Endothelial cell of umbilical vein (primary cell): ENCODE data around the gene CRYGS. TPM values are rescaled to one million over a fixed set of nuclear protein-coding genes. Genes with fewer than 3 reads are reported as not detected.

Source experiments
- BruUV-seq: library from RNA; stranded (reverse); fragments of 400-500 nt; replicated peaks from 2 replicates; lab custom pipeline; 2021; lab: Mats Ljungman, UMichigan
- CTCF ChIA-PET: fragments of 300-600, 350-600 bp; sonication (Branson Sonifier 250); formaldehyde crosslinking; loops from one replicate; lab custom pipeline; 2021; ENCODE audit warnings: antibody characterized with exemption, inconsistent platforms; lab: Charles Lee
- POLR2A ChIA-PET: fragments of 300-600, 350-600 bp; sonication (Branson Sonifier 250); formaldehyde crosslinking; loops from one replicate; lab custom pipeline; 2021; ENCODE audit warnings: antibody characterized with exemption, inconsistent platforms; lab: Charles Lee
- DNase-seq: peaks from one replicate; pipeline ENCODE4 v3.0.0-alpha.2; 2011; ENCODE audit warnings: low read depth, low spot score
- FAIRE-seq: peaks from 2 replicates; lab custom pipeline; 2011; peaks lifted over from hg19 to GRCh38; lab: Jason Lieb, UNC
- H2AFZ ChIP-seq: 2 replicates; pipeline ENCODE4 v1.6.0; 2012; ENCODE audit warnings: low read depth, low read length, control low read depth, inconsistent platforms
- H3K27ac ChIP-seq: 2 replicates; pipeline ENCODE4 v1.5.1; 2011; ENCODE audit warnings: low read depth, mild to moderate bottlenecking, control low read depth, low read length, moderate library complexity; ENCODE audit not compliant: insufficient read depth
- H3K27me3 ChIP-seq, 2 experiments: 2 replicates each; pipeline versions ENCODE4 v1.6.0 to v1.6.1; 2011; ENCODE audit warnings: low read length in 2 of 2, mixed read lengths in 1 of 2; ENCODE audit not compliant: control insufficient read depth in 2 of 2, insufficient read depth in 2 of 2
- H3K36me3 ChIP-seq, 2 experiments: 2 replicates in 1 of 2; 3 replicates in 1 of 2; pipeline ENCODE4 v1.5.1; 2011; ENCODE audit warnings: low read length in 2 of 2, mild to moderate bottlenecking in 1 of 2, moderate library complexity in 1 of 2; ENCODE audit not compliant: control insufficient read depth in 2 of 2, insufficient read depth in 2 of 2; ENCODE audit errors: extremely low read depth in 1 of 2
- H3K4me1 ChIP-seq: 3 replicates; pipeline ENCODE4 v1.5.1; 2011; ENCODE audit warnings: mild to moderate bottlenecking, low read length; ENCODE audit not compliant: control insufficient read depth, insufficient read depth; ENCODE audit errors: extremely low read depth
- H3K4me2 ChIP-seq: 2 replicates; pipeline ENCODE4 v1.6.1; 2011; ENCODE audit warnings: low read length, control low read depth, mixed read lengths; ENCODE audit not compliant: insufficient read depth
- H3K4me3 ChIP-seq, 3 experiments: fragments of 200-600 bp in 1 of 3; sonication (generic), shearing (Covaris generic) in 1 of 3; replicated peaks in 1 of 3; 2 replicates each; pipeline ENCODE4 v1.5.1; 2011 to 2016; ENCODE audit warnings: control low read depth in 3 of 3, low read length in 3 of 3, mild to moderate bottlenecking in 2 of 3, inconsistent platforms in 1 of 3, low read depth in 1 of 3, moderate library complexity in 1 of 3; ENCODE audit not compliant: insufficient read depth in 1 of 3
- H3K79me2 ChIP-seq: 2 replicates; pipeline ENCODE4 v1.6.0; 2012; ENCODE audit warnings: low read length, inconsistent platforms; ENCODE audit not compliant: control insufficient read depth, insufficient read depth
- H3K9ac ChIP-seq: replicated peaks from 2 replicates; pipeline ENCODE3; 2011; ENCODE audit warnings: low read length, control low read depth; ENCODE audit not compliant: insufficient read depth; ENCODE audit errors: extremely low read depth
- H3K9me1 ChIP-seq: replicated peaks from 3 replicates; pipeline ENCODE4 v1.6.0; 2011; ENCODE audit warnings: mild to moderate bottlenecking, low read length; ENCODE audit not compliant: control insufficient read depth, insufficient read depth; ENCODE audit errors: extremely low read depth
- H3K9me3 ChIP-seq: replicated peaks from 2 replicates; pipeline ENCODE4 v1.5.1; 2012; ENCODE audit warnings: low read length, inconsistent platforms; ENCODE audit not compliant: control insufficient read depth, insufficient read depth
- H4K20me1 ChIP-seq: replicated peaks from 2 replicates; pipeline ENCODE3; 2011; ENCODE audit warnings: mild to moderate bottlenecking, low read length; ENCODE audit not compliant: control insufficient read depth, insufficient read depth; ENCODE audit errors: extremely low read depth
- CTCF ChIP-seq, 2 donors: IDR thresholded peaks; 1 replicate in 1 of 2; 2 replicates in 1 of 2; pipeline ENCODE4 v1.5.1; 2011; ENCODE audit warnings: low read length in 2 of 2, mild to moderate bottlenecking in 2 of 2, moderate library complexity in 2 of 2, control low read depth in 1 of 2, inconsistent platforms in 1 of 2, low read depth in 1 of 2; ENCODE audit not compliant: insufficient read depth in 1 of 2; ENCODE audit errors: extremely low read depth in 1 of 2
- EZH2 ChIP-seq: IDR thresholded peaks from 2 replicates; pipeline ENCODE4 v1.6.1; 2012; ENCODE audit warnings: borderline replicate concordance, low read depth, mild to moderate bottlenecking, moderate library complexity, low read length, inconsistent platforms; ENCODE audit not compliant: severe bottlenecking
- FOS ChIP-seq: IDR thresholded peaks from 2 replicates; pipeline ENCODE4 v1.6.1; 2011; ENCODE audit warnings: mild to moderate bottlenecking, low read length, moderate library complexity, borderline replicate concordance; ENCODE audit not compliant: insufficient read depth
- GATA2 ChIP-seq: IDR thresholded peaks from 2 replicates; pipeline ENCODE4 v1.7.0; 2011; ENCODE audit warnings: low read depth, mild to moderate bottlenecking, moderate library complexity, mixed read lengths, low read length; ENCODE audit not compliant: insufficient read length, insufficient read depth
- JUN ChIP-seq: IDR thresholded peaks from 2 replicates; pipeline ENCODE4 v1.6.1; 2011; ENCODE audit warnings: borderline replicate concordance, low read depth; ENCODE audit not compliant: insufficient read length, insufficient read depth
- MAX ChIP-seq: IDR thresholded peaks from 2 replicates; pipeline ENCODE4 v1.6.1; 2011; ENCODE audit not compliant: insufficient read depth, insufficient read length
- MYC ChIP-seq: IDR thresholded peaks from one replicate; pipeline ENCODE4 v1.6.1; 2011; ENCODE audit warnings: mild to moderate bottlenecking, low read depth, low read length
- POLR2A ChIP-seq: IDR thresholded peaks from 2 replicates; pipeline ENCODE4 v1.6.1; 2012; ENCODE audit warnings: low read depth, mild to moderate bottlenecking, control low read depth, low read length
- POLR2AphosphoS5 ChIP-seq: IDR thresholded peaks from 2 replicates; pipeline ENCODE4 v1.6.1; 2012; ENCODE audit warnings: low read depth, mild to moderate bottlenecking, control low read depth, low read length, moderate library complexity; ENCODE audit not compliant: insufficient read depth
- dilution Hi-C: fragments of 300-500 bp; cut with MboI; formaldehyde crosslinking; loops from one replicate; pipeline ENCODE4 v1.15.0; 2019; ENCODE audit warnings: low sequenced_read_pairs; ENCODE audit not compliant: extremely low pct_ligation_motif_present
- intact Hi-C: fragments of 100-400 bp; cut with micrococcal nuclease; formaldehyde crosslinking; loops from one replicate; pipeline ENCODE4 v1.10.0; 2022
- polyA plus RNA-seq, 4 experiments: library from polyadenylated mRNA; depleted of rRNA in 3 of 4; stranded (reverse) in 3 of 4; unstranded in 1 of 4; fragments of >200 nt; gene quantifications; 2 replicates each; pipeline versions ENCODE4 v1.2.1 to v1.2.3, GENCODE V29; 2011 to 2012; ENCODE audit warnings: missing spikeins in 1 of 4
- total RNA-seq: library from RNA; stranded (reverse); gene quantifications from 2 replicates; pipeline ENCODE4 v1.2.3, GENCODE V29; 2021

Gene CRYGS
- total and polyA plus RNA-seq, 2 donors (not counting 3 experiments of a cell fraction or from before 2014, with no cell fraction given) = 5.0 TPM

- no TSS peak for BruUV-seq
- no peak for TF ChIP-seq CTCF (IDR thresholded peaks at IDR 0.05; ENCODE audit: extremely low read depth in 1 of 2, insufficient read depth in 1 of 2, low read depth in 1 of 2, low read length in 2 of 2)
- TF ChIP-seq GATA2 = no peak
- TF ChIP-seq MAX = no peak
- no peak for TF ChIP-seq MYC
- TF ChIP-seq POLR2A = no peak
- no peak for TF ChIP-seq EZH2
- TF ChIP-seq FOS = no peak
- TF ChIP-seq JUN = no peak
- TF ChIP-seq POLR2AphosphoS5 = no peak
- Histone ChIP-seq H2AFZ (no peak overlapping the region), H3K27me3 (no peaks in the 10 kb centered on the region), H3K36me3 (peaks cover 4 to 9% of the 10 kb centered on the region in 2 experiments), H3K9ac (no peak overlapping the region), H3K27ac (no peak overlapping the region), H3K4me1 (no peaks in the 10 kb centered on the region), H3K79me2 (no peaks in the 10 kb centered on the region), H3K4me3 (no peak overlapping the region), H3K9me3 (no peaks in the 10 kb centered on the region), H3K4me2 (no peak overlapping the region), H4K20me1 (no peaks in the 10 kb centered on the region), H3K9me1 (no peaks in the 10 kb centered on the region)
- dilution Hi-C loops = no loop called here
- intact Hi-C loops = loop anchor here (10.0 kb wide), 1 partner anchor 895 kb away; no protein-coding TSS in a partner anchor
- no peak for FAIRE-seq
- no peak for DNase-seq
- POLR2A ChIA-PET = no interaction called here
- CTCF ChIA-PET = interaction anchor here (0.6 to 2.4 kb wide), 3 partner anchors 9 to 65 kb away, joined by 3 to 14 read pairs (median 4); no protein-coding TSS in a partner anchor
These were observed 5.3 kb upstream of the CRYGS start for GRCh38 chr3:186549497-186549896.
